Measurements from ENCODE around the gene GSG1L.

DNA sequence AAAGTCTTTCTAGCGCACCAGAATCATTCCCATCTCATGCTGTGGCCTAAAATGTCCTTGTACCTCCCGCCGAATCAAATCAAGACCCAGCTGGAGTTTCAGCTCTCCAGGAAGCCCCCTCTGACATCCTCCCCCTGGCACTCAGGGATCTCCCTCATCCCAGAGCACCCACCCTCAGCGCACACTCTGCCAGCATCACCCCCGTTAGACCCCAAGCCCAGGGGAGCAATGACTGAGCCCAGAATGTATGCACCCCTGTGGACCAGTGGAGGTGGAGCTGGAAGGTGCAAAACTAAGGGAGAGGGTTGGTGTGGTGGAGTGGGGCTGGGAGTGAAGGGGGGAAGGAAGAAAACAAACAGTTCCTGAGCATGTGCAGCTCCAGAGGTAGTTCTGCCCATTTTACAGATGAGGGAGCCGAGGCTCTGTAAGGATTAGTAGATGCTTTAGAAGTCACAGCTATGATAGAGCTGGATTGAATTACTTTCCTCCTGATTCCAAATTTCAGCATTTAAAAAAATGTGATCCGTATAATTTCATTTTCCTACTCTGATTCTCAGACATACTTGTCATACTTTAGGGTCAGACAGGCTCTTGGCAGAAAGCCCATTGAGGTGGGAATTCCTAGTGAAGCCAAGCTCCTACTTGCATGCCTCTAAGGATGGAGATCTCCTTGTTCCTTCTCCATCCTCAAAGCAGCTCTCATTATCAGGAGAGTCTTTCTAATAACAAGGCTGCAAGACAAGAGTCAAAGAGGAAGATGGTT is 270.8 kb downstream of the GSG1L start:
- TF ChIP-seq, protein P1, sequence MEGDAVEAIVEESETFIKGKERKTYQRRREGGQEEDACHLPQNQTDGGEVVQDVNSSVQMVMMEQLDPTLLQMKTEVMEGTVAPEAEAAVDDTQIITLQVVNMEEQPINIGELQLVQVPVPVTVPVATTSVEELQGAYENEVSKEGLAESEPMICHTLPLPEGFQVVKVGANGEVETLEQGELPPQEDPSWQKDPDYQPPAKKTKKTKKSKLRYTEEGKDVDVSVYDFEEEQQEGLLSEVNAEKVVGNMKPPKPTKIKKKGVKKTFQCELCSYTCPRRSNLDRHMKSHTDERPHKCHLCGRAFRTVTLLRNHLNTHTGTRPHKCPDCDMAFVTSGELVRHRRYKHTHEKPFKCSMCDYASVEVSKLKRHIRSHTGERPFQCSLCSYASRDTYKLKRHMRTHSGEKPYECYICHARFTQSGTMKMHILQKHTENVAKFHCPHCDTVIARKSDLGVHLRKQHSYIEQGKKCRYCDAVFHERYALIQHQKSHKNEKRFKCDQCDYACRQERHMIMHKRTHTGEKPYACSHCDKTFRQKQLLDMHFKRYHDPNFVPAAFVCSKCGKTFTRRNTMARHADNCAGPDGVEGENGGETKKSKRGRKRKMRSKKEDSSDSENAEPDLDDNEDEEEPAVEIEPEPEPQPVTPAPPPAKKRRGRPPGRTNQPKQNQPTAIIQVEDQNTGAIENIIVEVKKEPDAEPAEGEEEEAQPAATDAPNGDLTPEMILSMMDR (IDR thresholded peaks at IDR 0.05; ENCODE audit: low read depth, low read length): no peak
- TF ChIP-seq POLR2A (IDR thresholded peaks at IDR 0.05; ENCODE audit: extremely low read depth, insufficient read length): no peak

Data from NB4 (cell line).